22Rv1 (cell line): ENCODE results near the gene MTERF4.

Experiments
- ZFX ChIP-seq: fragments of 450-650 bp; IDR thresholded peaks from 2 replicates; pipeline ENCODE4 v1.6.1; 2017; ENCODE audit warnings: antibody characterized with exemption, borderline replicate concordance
- TF ChIP-seq, protein P1 (sequence below): fragments of 450-650 bp; IDR thresholded peaks from 2 replicates; pipeline ENCODE4 v1.5.1; 2017; ENCODE audit warnings: mild to moderate bottlenecking

DNA sequence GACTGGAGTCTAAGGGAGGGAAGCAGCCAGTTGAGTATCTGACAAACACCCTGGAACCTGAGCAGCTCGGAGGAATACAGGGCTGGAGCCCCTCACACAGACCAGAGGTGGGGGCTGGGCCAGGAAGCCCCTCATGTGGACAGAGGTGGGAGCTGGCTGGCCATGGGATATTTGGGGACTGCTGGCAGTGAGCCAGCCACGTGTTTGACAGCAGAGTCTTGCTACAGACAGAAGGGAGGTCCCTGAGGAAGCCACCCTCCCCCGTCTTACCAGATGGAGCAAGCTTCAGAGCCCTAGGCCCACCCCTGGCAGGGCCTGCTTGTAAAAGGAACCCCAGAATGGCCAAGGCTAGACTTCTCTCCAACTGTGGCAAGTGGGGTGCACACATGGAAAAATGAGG, 3.6 kb upstream of the MTERF4 start:
- TF ChIP-seq, protein P1, sequence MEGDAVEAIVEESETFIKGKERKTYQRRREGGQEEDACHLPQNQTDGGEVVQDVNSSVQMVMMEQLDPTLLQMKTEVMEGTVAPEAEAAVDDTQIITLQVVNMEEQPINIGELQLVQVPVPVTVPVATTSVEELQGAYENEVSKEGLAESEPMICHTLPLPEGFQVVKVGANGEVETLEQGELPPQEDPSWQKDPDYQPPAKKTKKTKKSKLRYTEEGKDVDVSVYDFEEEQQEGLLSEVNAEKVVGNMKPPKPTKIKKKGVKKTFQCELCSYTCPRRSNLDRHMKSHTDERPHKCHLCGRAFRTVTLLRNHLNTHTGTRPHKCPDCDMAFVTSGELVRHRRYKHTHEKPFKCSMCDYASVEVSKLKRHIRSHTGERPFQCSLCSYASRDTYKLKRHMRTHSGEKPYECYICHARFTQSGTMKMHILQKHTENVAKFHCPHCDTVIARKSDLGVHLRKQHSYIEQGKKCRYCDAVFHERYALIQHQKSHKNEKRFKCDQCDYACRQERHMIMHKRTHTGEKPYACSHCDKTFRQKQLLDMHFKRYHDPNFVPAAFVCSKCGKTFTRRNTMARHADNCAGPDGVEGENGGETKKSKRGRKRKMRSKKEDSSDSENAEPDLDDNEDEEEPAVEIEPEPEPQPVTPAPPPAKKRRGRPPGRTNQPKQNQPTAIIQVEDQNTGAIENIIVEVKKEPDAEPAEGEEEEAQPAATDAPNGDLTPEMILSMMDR = no peak
- TF ChIP-seq ZFX = no peak
